DND-41 (cell line): ENCODE measurements around the gene TERF2IP.

Experiments used
- CTCF ChIP-seq: IDR thresholded peaks from 2 replicates; pipeline ENCODE4 v1.5.1; 2012; ENCODE audit warnings: borderline replicate concordance, low read length, moderate library complexity, mild to moderate bottlenecking; ENCODE audit not compliant: poor library complexity, severe bottlenecking; ENCODE audit errors: extremely low read depth
- EZH2 ChIP-seq: IDR thresholded peaks from 3 replicates; pipeline ENCODE4 v1.6.1; 2012; ENCODE audit warnings: borderline replicate concordance, low read depth, mild to moderate bottlenecking, moderate library complexity, low read length, inconsistent platforms; ENCODE audit not compliant: severe bottlenecking

DNA sequence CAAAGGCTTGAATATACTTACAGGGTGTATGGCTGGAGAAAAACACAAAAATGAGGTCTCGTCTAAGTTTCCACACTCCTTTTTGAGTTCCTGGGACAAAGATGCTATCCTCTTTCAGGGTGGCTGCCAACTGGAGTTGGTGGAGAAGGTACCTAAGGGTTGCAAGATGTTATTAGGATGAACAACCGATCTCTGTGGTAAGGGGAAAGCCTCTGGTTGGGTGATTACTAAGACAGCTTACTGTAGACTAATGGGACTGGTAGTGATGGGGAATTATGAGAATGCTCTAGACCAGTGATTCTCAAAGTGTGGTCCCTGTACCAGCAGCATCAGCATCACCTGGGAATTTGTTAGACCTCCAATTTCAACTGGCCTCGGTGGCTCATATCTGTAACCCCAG is 30.5 kb upstream of the TERF2IP start:
- TF ChIP-seq EZH2 (no peak), CTCF (no peak)
